GM19238 (cell line): ENCODE data around the gene ARHGAP18.

Experiments
- DNase-seq: peaks from one replicate; pipeline ENCODE4 v3.0.0; 2011; ENCODE audit warnings: low spot score; ENCODE audit not compliant: insufficient read length

ARHGAP18 gene

GRCh38 chr6:129692467-129692866 lies 17.5 kb downstream of the ARHGAP18 start:
- no peak for DNase-seq

- DNase-seq, result no peak
Measured at GRCh38 chr6:129691709-129692108, 18.3 kb downstream of the ARHGAP18 start.

GRCh38 chr6:129691043-129691640 lies 18.8 kb downstream of the ARHGAP18 start:
- DNase-seq, result no peak

GRCh38 chr6:129686941-129687627 lies 22.9 kb downstream of the ARHGAP18 start:
- peak; percentile 30 for DNase-seq

GRCh38 chr6:129685662-129686031 lies 24.3 kb downstream of the ARHGAP18 start:
- no peak for DNase-seq

DNA sequence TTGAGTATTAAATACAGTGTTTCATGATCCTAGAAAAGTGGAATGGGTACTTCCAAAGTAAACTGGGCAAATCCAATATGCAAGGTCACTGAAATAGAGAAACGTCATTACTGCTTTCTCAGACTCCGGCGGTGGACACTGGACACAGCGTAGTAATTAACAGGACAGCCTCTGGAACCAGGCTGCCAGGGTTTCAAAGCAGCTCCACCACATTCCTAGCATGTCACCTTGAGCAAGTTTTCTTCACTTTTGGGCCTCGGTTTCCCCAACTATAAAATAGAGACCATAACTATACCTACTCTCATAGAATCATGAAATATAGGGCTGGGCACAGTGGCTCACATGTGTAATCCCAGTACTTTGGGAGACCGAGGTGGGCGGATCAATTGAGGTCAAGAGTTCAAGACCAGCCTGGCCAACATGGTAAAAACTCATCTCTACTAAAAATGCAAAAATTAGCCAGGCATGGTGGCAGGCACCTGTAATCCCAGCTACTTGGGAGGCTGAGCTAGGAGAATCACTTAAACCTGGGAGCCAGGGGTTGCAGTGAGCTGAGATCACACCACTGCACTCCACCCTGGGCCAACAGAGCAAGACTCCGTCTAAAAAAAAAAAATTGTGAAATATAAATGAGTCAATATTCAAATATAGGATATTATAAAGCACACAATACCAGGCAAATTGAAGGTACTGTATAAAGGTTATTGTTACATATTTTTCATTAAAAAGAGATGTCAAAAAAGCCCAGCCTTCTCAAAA lies 24.9 kb downstream of the ARHGAP18 start:
- no peak for DNase-seq

- DNase-seq, result no peak
Measured at GRCh38 chr6:129684323-129684884, 25.6 kb downstream of the ARHGAP18 start.

DNA sequence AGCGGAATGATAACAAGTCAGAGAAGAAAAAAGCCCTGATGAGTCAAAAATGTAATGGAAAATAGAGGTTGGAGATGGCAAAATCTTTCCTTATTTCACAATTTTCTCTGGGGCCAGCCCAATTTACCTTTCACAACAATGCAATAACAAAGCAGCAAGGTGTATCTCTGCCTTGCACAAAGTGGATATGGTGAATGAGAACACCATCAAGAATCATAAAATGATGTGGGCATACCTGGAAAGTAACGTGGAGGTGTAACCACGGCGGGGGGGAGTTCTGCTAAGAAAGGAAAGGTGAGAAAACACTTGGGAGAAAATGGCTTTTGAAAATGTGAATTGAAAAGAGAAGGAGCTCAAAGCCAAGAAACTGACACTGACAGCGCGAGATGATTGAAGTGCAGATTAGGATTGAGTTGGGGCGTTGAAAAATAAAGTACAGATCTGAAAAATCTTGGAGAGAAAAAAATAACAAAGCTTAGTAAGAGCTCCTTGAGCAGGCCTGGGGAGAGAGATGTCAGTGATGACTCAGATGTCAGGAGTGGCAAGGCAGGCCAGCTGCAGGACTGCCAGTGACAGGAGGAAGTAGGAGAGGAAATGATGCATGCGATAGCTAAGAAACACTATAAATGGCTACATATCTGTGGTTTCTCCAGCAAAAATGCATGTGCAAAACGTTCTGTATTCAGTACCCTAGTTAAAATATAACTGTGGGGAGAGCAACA lies 26.2 kb downstream of the ARHGAP18 start:
- DNase-seq, result peak; percentile 72

DNA sequence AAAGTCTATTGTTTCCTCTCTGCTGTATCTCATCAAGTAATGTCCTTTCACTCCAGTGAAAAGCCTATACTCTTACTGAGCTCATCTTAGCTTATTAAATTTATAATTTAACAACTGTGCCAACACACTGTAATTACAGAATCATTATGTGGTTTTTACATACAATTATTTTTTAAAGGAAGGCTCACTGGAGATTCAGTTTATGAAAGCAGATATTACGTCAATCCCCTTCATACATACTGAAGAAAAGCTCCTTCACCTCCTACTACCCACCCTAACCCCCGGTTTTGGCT lies 28.1 kb downstream of the ARHGAP18 start:
- DNase-seq, result no peak

DNA sequence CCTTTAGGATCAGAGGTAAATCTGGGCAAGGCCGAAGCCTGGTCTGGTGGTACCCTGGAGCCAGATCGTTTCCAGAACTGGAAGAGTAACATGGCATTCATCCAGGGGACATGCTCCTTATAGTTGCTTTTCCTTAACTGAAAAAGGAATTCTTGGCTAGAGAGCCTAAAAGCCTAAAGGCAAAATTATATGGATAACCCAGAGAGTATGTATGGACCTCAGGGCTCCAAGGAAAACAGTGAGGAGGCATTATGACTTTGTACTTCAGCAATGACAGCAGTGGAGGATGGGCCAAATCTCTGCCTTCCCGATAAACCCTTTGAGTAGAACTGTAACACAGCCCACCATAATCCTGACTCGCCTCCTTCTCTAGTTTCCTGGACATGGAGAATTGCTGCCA lies 29.3 kb downstream of the ARHGAP18 start:
- DNase-seq, result no peak

GRCh38 chr6:129679758-129680157 lies 30.2 kb downstream of the ARHGAP18 start:
- DNase-seq, result no peak

DNA sequence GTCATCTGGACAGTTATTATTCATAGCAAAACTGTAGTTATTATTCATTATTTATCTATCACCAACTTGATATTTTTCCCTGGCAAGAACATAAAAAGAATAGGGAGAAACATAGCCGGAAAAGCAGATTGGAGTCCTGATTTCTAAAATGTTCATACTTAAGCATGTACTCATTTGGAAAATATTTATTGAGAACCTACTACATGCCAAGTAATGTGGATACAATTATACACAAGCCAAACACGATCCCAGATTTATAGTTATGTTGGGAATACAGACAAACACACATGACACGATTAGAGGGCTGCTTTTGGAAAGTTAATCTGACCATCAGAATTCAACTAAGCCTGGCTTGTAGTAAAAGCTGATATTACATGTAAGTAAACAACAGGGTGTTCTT lies 30.7 kb downstream of the ARHGAP18 start:
- DNase-seq, result no peak

- DNase-seq, result no peak
Measured at GRCh38 chr6:129678463-129678862, 31.5 kb downstream of the ARHGAP18 start.

DNA sequence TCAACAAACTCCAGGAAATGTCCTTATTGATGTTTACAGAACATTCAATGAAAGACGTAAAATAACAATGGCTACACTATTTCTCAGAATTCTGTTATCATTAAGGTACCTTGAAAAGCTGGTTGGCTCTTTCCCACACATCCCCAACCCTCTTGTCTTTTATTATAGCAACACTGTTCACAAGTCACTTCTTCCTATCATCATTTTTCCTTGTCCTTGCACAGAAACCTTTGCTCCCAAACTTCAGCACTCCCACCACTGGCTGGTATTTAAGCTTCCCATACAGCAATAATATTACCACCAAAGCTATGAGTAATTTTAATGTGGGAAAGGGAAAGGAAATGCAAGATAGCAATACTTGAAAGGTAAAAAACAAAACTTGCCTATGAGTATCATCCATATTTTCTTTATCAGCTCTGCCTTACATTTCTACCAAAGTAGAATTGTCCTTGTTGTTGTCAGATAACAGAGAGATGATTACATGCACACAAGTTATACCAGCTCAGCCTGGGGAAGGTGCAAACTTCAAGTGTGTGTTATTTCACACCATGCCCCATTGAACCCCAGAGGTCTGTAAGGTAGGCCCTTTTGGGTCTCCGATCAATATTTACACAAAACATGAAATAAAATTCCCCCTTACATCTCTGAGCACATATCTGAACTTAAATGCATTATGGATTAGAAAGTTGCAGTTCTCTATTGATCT lies 32.2 kb downstream of the ARHGAP18 start:
- no peak for DNase-seq

DNA sequence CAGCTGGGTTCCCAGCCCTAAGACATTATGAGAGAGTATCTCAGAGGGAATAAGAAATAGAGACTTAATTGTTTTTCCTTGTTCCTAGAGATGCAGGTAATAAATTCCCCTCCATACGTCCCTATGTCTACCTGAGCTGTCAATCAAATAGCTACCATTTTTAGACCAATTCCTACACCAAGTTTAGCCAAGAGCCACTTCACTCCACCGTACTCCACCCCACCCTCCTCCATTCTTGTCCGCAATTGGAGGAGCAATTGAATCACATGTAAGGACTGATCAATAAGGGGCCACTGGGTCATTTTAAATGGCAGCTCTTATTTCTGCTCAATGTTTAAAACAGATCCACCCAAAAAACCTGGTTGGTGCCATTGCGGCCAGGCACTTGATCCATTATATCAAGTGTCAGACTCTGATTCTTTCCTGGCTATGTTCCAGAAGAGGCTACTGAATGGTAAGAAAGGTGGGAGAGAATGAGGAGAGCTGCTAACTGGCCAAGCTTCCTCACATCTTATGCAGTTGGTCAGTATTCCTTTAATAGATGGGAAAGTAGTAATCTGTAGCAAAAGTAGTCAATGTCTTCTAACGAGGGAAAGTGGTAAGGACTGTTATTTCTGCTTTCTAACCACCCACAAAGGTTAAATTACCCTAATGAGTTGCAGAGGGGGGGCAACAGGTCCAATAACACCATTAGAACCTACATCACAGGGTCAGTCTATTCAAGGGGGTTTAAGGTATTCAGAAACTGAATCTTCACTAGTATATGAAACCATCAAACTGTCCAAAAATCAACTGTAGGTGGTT lies 34.1 kb downstream of the ARHGAP18 start:
- no peak for DNase-seq

DNA sequence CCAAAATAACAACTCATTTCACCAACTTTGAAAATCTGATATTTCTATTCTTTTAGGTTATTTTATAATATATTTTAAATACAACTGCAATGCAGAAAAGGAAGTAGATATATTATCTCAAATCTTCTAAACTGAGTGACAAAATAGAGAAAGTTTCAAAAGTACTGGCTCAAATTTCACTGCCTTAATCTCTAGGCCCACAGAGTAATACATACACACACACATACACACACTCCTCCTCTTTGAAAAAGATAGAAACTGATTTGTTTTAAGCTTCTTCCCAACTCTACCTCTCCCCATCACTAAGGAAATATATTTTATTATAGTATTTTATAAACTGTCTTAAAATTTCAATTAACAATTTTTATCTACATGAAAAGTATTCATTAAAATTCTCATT lies 36.2 kb downstream of the ARHGAP18 start:
- DNase-seq, result no peak

DNA sequence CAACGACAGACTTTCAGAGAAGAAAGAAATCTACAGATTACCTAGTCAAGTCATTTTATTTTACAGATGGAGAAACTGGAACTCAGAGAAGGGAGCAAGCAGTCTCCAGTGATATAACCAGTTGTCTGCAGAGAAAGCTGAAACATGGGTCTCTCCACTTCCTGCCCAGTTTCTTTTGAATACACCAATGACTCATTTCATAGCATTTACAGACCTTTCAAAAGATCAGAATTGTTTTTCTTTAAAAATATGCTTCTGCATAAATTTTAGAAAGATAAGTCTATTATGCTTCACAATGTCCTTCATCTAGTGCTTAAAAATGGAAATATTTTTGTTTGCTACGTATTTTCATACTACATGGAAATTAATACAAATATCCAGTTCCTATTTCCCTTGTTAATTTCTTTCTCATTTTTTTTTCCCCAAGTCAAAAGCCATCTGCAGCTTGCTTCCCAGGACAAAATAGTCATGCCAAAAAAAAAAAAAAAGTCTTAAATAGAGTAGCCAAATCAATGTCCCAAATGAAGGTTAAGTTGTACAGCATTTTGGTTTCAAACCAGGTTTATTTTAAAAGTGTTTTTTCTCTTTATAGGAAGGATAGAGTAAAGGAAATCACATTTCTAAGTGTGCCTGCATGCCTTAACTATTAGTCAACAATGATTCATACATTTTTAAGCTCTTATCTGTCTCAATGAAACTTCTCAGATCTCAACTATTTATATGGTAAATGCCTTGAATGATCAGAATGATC lies 36.9 kb downstream of the ARHGAP18 start:
- no peak for DNase-seq

- no peak for DNase-seq
Measured at GRCh38 chr6:129672341-129672682, 37.7 kb downstream of the ARHGAP18 start.

DNA sequence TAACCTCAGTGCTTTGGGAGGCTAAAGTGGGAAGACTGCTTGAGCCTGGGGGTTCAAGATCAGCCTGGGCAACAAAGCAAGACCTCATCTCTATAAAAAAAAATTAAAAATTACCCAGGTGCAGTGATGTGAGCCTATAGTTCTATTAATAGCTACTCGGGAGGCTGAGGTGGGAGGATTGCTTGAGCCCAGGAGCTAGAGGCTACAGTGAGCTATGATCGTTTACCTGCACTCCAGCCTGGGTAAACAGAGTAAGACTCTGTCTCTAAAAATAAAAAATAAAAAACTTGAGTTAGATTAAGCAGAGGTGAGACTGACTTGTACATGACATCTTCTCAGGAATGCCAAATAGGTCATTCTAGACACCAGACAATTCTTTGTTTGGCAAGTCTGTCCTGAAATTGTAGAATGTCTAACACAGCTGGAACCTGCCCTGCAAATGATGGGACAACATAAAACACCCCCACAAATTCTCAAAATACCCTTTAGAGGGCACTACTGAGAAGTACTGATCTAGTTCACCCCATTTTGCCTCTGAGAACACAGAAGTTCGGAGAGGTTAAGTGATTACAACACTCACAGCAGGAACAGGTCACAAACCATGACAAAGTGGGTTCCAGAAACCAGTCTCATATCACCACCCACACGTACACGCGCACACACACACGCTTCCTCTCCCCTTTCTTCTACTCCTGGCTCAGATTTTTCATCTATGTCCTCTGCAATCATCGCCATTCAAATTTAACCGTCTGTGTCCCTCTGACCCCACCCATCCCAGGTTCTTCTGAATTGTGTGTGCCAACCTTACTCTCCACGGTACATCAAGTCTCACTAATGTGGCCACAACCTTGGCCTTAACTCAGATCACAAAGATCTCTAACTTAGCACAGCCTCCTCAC lies 38.3 kb downstream of the ARHGAP18 start:
- no peak for DNase-seq
